Medulla oblongata (tissue), 1 donor: ENCODE results near the gene MSL3B.
"Not testable (repeated sequence)": the region's sequence is repeated elsewhere in the genome, so short reads cannot be mapped to it uniquely, and the experiment has no call there.

Source experiments
- DNase-seq: peaks from one replicate; pipeline ENCODE4 v3.0.0-alpha.2; 2015; ENCODE audit errors: extremely low spot score

The MSL3B gene

GRCh38 chr2:233867993-233868532 lies at the start of gene MSL3B:
Gene MSL3B, minus strand, starts transcription at chr2:233868386.
- no peak for DNase-seq

- DNase-seq, result no peak
These were observed 48.9 kb upstream of the MSL3B start, which contains the start of gene TRPM8 for GRCh38 chr2:233917116-233917515. Gene TRPM8, plus strand, starts transcription at chr2:233917373. Its CDS starts 9,165 bp downstream, at chr2:233926538.

GRCh38 chr2:233915128-233915527 lies 46.9 kb upstream of the MSL3B start:
- DNase-seq, result no peak

- no peak for DNase-seq
These were observed 44.7 kb upstream of the MSL3B start for GRCh38 chr2:233912691-233913423.

- no peak for DNase-seq
These were observed 39.4 kb upstream of the MSL3B start for GRCh38 chr2:233907627-233908026.

GRCh38 chr2:233905945-233906344 lies 37.8 kb upstream of the MSL3B start:
- no peak for DNase-seq

- no peak for DNase-seq
These were observed 33.7 kb upstream of the MSL3B start for GRCh38 chr2:233901884-233902283.

GRCh38 chr2:233901367-233901766 lies 33.2 kb upstream of the MSL3B start:
- DNase-seq, result no peak

GRCh38 chr2:233896253-233896652 lies 28.1 kb upstream of the MSL3B start:
- DNase-seq, result not testable (repeated sequence)

GRCh38 chr2:233892793-233893192 lies 24.6 kb upstream of the MSL3B start:
- no peak for DNase-seq

- no peak for DNase-seq
These were observed 14.2 kb upstream of the MSL3B start for GRCh38 chr2:233882353-233882752.

GRCh38 chr2:233872125-233872524 lies 3.9 kb upstream of the MSL3B start:
- DNase-seq, result not testable (repeated sequence)

- DNase-seq, result no peak
These were observed 3.2 kb upstream of the MSL3B start for GRCh38 chr2:233871432-233871831.

GRCh38 chr2:233866479-233866878 lies 1.7 kb downstream of the MSL3B start:
- no peak for DNase-seq

- no peak for DNase-seq
These were observed 2.3 kb downstream of the MSL3B start for GRCh38 chr2:233865838-233866237.

GRCh38 chr2:233862261-233862768 lies 5.9 kb downstream of the MSL3B start:
- DNase-seq, result no peak

- no peak for DNase-seq
These were observed 9.9 kb downstream of the MSL3B start for GRCh38 chr2:233858331-233858730.

- no peak for DNase-seq
These were observed 10.6 kb downstream of the MSL3B start for GRCh38 chr2:233857511-233858141.

GRCh38 chr2:233856184-233856583 lies 12.0 kb downstream of the MSL3B start:
- no peak for DNase-seq

- no peak for DNase-seq
These were observed 12.8 kb downstream of the MSL3B start for GRCh38 chr2:233855345-233855744.

- DNase-seq, result peak; percentile 98
These were observed 13.8 kb downstream of the MSL3B start, which contains the start of gene HJURP for GRCh38 chr2:233854241-233854981. Gene HJURP, minus strand, starts transcription at chr2:233854535. Its CDS starts 35 bp downstream, at chr2:233854500.

- no peak for DNase-seq
These were observed 14.3 kb downstream of the MSL3B start for GRCh38 chr2:233853883-233854240.
